ENCODE data around the gene SC5D.
A peak's percentile ranks its signal among the peaks of the same experiment; 100 is the strongest.

Gene SC5D

GRCh38 chr11:121281698-121282097, 10.9 kb upstream of the SC5D start:
- Histone ChIP-seq H3K4me2 (ENCODE audit: low read length) (no peak overlapping the region), H3K9me3 (ENCODE audit: insufficient read depth, low read depth, low read length) (peaks cover 9% of the 10 kb centered on the region), H3K79me1 (ENCODE audit: low read length) (peaks cover 4% of the 10 kb centered on the region), H4K12ac (ENCODE audit: low read depth, low read length) (no peak overlapping the region), H4K8ac (ENCODE audit: low read depth, low read length) (no peak overlapping the region), H3K36me3 (ENCODE audit: control insufficient read depth in 1 of 2, insufficient read depth in 2 of 2, low read length in 2 of 2) (no peaks in the 10 kb centered on the region), H3K4ac (ENCODE audit: low read depth, low read length) (no peak overlapping the region), H2AK5ac (ENCODE audit: low read length) (no peak overlapping the region), H2BK12ac (ENCODE audit: low read length) (peak overlapping the region; percentile 10), H3K9ac (ENCODE audit: low read length) (no peak overlapping the region), H2AFZ (ENCODE audit: insufficient read depth, low read length, poor library complexity) (no peak overlapping the region), H3K79me2 (ENCODE audit: control insufficient read depth, insufficient read depth, low read length, poor library complexity) (no peaks in the 10 kb centered on the region), H3K27me3 (ENCODE audit: insufficient read depth, low read length) (no peaks in the 10 kb centered on the region), H2BK5ac (ENCODE audit: low read depth, low read length, poor library complexity) (no peak overlapping the region), H3K4me3 (ENCODE audit: low read depth, low read length) (no peak overlapping the region), H3K27ac (ENCODE audit: low read depth, low read length) (no peak overlapping the region), H3K4me1 (ENCODE audit: control insufficient read depth in 1 of 2, insufficient read depth in 2 of 2, low read length in 2 of 2) (peaks cover 3% of the 10 kb centered on the region in 2 experiments), H3K14ac (ENCODE audit: low read length) (no peak overlapping the region), H2BK120ac (ENCODE audit: insufficient read depth, low read length, poor library complexity) (no peak overlapping the region), H3K18ac (ENCODE audit: low read length) (no peak overlapping the region), H3K23ac (ENCODE audit: low read length) (no peak overlapping the region), H4K91ac (ENCODE audit: low read depth, low read length) (peak overlapping the region; percentile 40)
- WGBS (ENCODE audit: extremely low coverage, insufficient coverage, insufficient read length) = no CpG with 5 or more reads among the region's 5 CpGs
- DNase-seq = no peak

- Histone ChIP-seq H3K27ac (ENCODE audit: low read depth, low read length) (no peak overlapping the region), H3K79me1 (ENCODE audit: low read length) (peaks cover 4% of the 10 kb centered on the region), H2AFZ (ENCODE audit: insufficient read depth, low read length, poor library complexity) (no peak overlapping the region), H3K9me3 (ENCODE audit: insufficient read depth, low read depth, low read length) (peaks cover 9% of the 10 kb centered on the region), H3K14ac (ENCODE audit: low read length) (no peak overlapping the region), H3K4ac (ENCODE audit: low read depth, low read length) (no peak overlapping the region), H4K8ac (ENCODE audit: low read depth, low read length) (no peak overlapping the region), H2BK120ac (ENCODE audit: insufficient read depth, low read length, poor library complexity) (no peak overlapping the region), H4K12ac (ENCODE audit: low read depth, low read length) (no peak overlapping the region), H3K18ac (ENCODE audit: low read length) (no peak overlapping the region), H3K23ac (ENCODE audit: low read length) (no peak overlapping the region), H2AK5ac (ENCODE audit: low read length) (no peak overlapping the region), H3K4me3 (ENCODE audit: low read depth, low read length) (no peak overlapping the region), H4K91ac (ENCODE audit: low read depth, low read length) (no peak overlapping the region), H3K27me3 (ENCODE audit: insufficient read depth, low read length) (no peaks in the 10 kb centered on the region), H3K79me2 (ENCODE audit: control insufficient read depth, insufficient read depth, low read length, poor library complexity) (no peaks in the 10 kb centered on the region), H3K36me3 (ENCODE audit: control insufficient read depth in 1 of 2, insufficient read depth in 2 of 2, low read length in 2 of 2) (no peaks in the 10 kb centered on the region), H3K4me1 (ENCODE audit: control insufficient read depth in 1 of 2, insufficient read depth in 2 of 2, low read length in 2 of 2) (peaks cover 3% of the 10 kb centered on the region in 2 experiments), H3K9ac (ENCODE audit: low read length) (no peak overlapping the region), H3K4me2 (ENCODE audit: low read length) (no peak overlapping the region), H2BK12ac (ENCODE audit: low read length) (no peak overlapping the region), H2BK5ac (ENCODE audit: low read depth, low read length, poor library complexity) (no peak overlapping the region)
- no CpG with 5 or more reads among the region's 4 CpGs for WGBS (ENCODE audit: extremely low coverage, insufficient coverage, insufficient read length)
- DNase-seq = no peak
These were observed 10.2 kb upstream of the SC5D start for GRCh38 chr11:121282386-121282785.

- H4K91ac ChIP-seq (ENCODE audit: low read depth, low read length) = no peak overlapping the region
- H3K9me3 ChIP-seq (ENCODE audit: insufficient read depth, low read depth, low read length) = peaks cover 9% of the 10 kb centered on the region
- H2BK12ac ChIP-seq (ENCODE audit: low read length) = no peak overlapping the region
- WGBS (ENCODE audit: extremely low coverage, insufficient coverage, insufficient read length) = no CpG with 5 or more reads among the region's 4 CpGs
- no peak overlapping the region for H3K4me2 ChIP-seq (ENCODE audit: low read length)
- H3K27me3 ChIP-seq (ENCODE audit: insufficient read depth, low read length) = no peaks in the 10 kb centered on the region
- H3K79me1 ChIP-seq (ENCODE audit: low read length) = peaks cover 4% of the 10 kb centered on the region
- no peaks in the 10 kb centered on the region for H3K79me2 ChIP-seq (ENCODE audit: control insufficient read depth, insufficient read depth, low read length, poor library complexity)
- no peak overlapping the region for H3K27ac ChIP-seq (ENCODE audit: low read depth, low read length)
- H3K4me1 ChIP-seq (ENCODE audit: control insufficient read depth in 1 of 2, insufficient read depth in 2 of 2, low read length in 2 of 2) = peaks cover 3% of the 10 kb centered on the region in 2 experiments
- no peak overlapping the region for H2AFZ ChIP-seq (ENCODE audit: insufficient read depth, low read length, poor library complexity)
- no peak overlapping the region for H3K4me3 ChIP-seq (ENCODE audit: low read depth, low read length)
- no peak overlapping the region for H3K23ac ChIP-seq (ENCODE audit: low read length)
- no peak overlapping the region for H3K14ac ChIP-seq (ENCODE audit: low read length)
- DNase-seq = no peak
- H3K9ac ChIP-seq (ENCODE audit: low read length) = no peak overlapping the region
- no peak overlapping the region for H2BK120ac ChIP-seq (ENCODE audit: insufficient read depth, low read length, poor library complexity)
- no peaks in the 10 kb centered on the region for H3K36me3 ChIP-seq (ENCODE audit: control insufficient read depth in 1 of 2, insufficient read depth in 2 of 2, low read length in 2 of 2)
- H3K18ac ChIP-seq (ENCODE audit: low read length) = no peak overlapping the region
- no peak overlapping the region for H4K8ac ChIP-seq (ENCODE audit: low read depth, low read length)
- no peak overlapping the region for H3K4ac ChIP-seq (ENCODE audit: low read depth, low read length)
- no peak overlapping the region for H2AK5ac ChIP-seq (ENCODE audit: low read length)
- H2BK5ac ChIP-seq (ENCODE audit: low read depth, low read length, poor library complexity) = no peak overlapping the region
- no peak overlapping the region for H4K12ac ChIP-seq (ENCODE audit: low read depth, low read length)
These were observed 9.6 kb upstream of the SC5D start for GRCh38 chr11:121282886-121283502.

GRCh38 chr11:121291319-121291718, 1.3 kb upstream of the SC5D start:
- Histone ChIP-seq H4K12ac (ENCODE audit: low read depth, low read length) (no peak overlapping the region), H3K14ac (ENCODE audit: low read length) (no peak overlapping the region), H3K18ac (ENCODE audit: low read length) (no peak overlapping the region), H2AK5ac (ENCODE audit: low read length) (no peak overlapping the region), H2AFZ (ENCODE audit: insufficient read depth, low read length, poor library complexity) (no peak overlapping the region), H3K4me3 (ENCODE audit: low read depth, low read length) (no peak overlapping the region), H4K8ac (ENCODE audit: low read depth, low read length) (no peak overlapping the region), H3K9me3 (ENCODE audit: insufficient read depth, low read depth, low read length) (no peaks in the 10 kb centered on the region), H3K23ac (ENCODE audit: low read length) (no peak overlapping the region), H3K79me2 (ENCODE audit: control insufficient read depth, insufficient read depth, low read length, poor library complexity) (peaks cover 14% of the 10 kb centered on the region), H3K9ac (ENCODE audit: low read length) (no peak overlapping the region), H3K79me1 (ENCODE audit: low read length) (peaks cover 13% of the 10 kb centered on the region), H2BK12ac (ENCODE audit: low read length) (no peak overlapping the region), H2BK5ac (ENCODE audit: low read depth, low read length, poor library complexity) (no peak overlapping the region), H3K4me1 (ENCODE audit: control insufficient read depth in 1 of 2, insufficient read depth in 2 of 2, low read length in 2 of 2) (peaks cover 0 to 10% of the 10 kb centered on the region in 2 experiments), H3K27me3 (ENCODE audit: insufficient read depth, low read length) (no peaks in the 10 kb centered on the region), H3K27ac (ENCODE audit: low read depth, low read length) (no peak overlapping the region), H3K36me3 (ENCODE audit: control insufficient read depth in 1 of 2, insufficient read depth in 2 of 2, low read length in 2 of 2) (peaks cover 0 to 3% of the 10 kb centered on the region in 2 experiments), H4K91ac (ENCODE audit: low read depth, low read length) (no peak overlapping the region), H2BK120ac (ENCODE audit: insufficient read depth, low read length, poor library complexity) (no peak overlapping the region), H3K4me2 (ENCODE audit: low read length) (no peak overlapping the region), H3K4ac (ENCODE audit: low read depth, low read length) (no peak overlapping the region)
- no CpG with 5 or more reads among the region's 3 CpGs for WGBS (ENCODE audit: extremely low coverage, insufficient coverage, insufficient read length)
- DNase-seq = no peak
